ENCODE data around the gene ABHD17C.

- no peak for TF ChIP-seq CTCF (IDR thresholded peaks at IDR 0.05)
- TF ChIP-seq POLR2A (IDR thresholded peaks at IDR 0.05) = no peak
Measured at GRCh38 chr15:80778621-80778963, 83.5 kb downstream of the ABHD17C start.

Measured in right lobe of liver (tissue), 4 donors.